Sigmoid colon (tissue), 4 donors: ENCODE data around the gene KRTAP1-3.

Experiments
- CTCF ChIP-seq, 4 experiments: fragments of 450-650 bp in 3 of 4; fragments of 200-600 bp in 1 of 4; IDR thresholded peaks; one replicate each; pipeline ENCODE4 v1.5.1; 2016 to 2019; ENCODE audit warnings: antibody characterized with exemption in 4 of 4, mild to moderate bottlenecking in 3 of 4, moderate library complexity in 2 of 4
- EP300 ChIP-seq, 4 donors: sonication (generic); formaldehyde crosslinking; IDR thresholded peaks; one replicate each; pipeline ENCODE4 v1.6.1; 2017; ENCODE audit warnings: antibody characterized with exemption in 4 of 4

GRCh38 chr17:41013181-41013580 is 21.5 kb downstream of the KRTAP1-3 start:
- no peak for TF ChIP-seq CTCF (IDR thresholded peaks at IDR 0.05)
- no peak for TF ChIP-seq EP300 (IDR thresholded peaks at IDR 0.05)
